A673 (cell line): ENCODE data around the gene RPL38.

ENCODE experiments used
- CTCF ChIP-seq: fragments of 300-800, 200-600 bp; sonication (generic); conservative IDR thresholded peaks from 2 replicates; pipeline ENCODE4 v1.5.1; 2017; ENCODE audit warnings: low read depth, mild to moderate bottlenecking, antibody characterized with exemption, low read length, moderate library complexity, mixed read lengths
- EZH2 ChIP-seq: fragments of 200-600 bp; sonication (generic); IDR thresholded peaks from 2 replicates; pipeline ENCODE4 v1.6.1; 2017; ENCODE audit warnings: borderline replicate concordance, low read depth, mild to moderate bottlenecking, mixed read lengths, antibody characterized with exemption, low read length; ENCODE audit not compliant: poor library complexity, severe bottlenecking

- TF ChIP-seq CTCF (no peak), EZH2 (no peak)
These were observed 1.5 kb upstream of the RPL38 start for GRCh38 chr17:74201948-74202347.
